H1 (cell line): Measurements from ENCODE around the gene MOCS1. TPM values are rescaled to one million over a fixed set of nuclear protein-coding genes. Genes with fewer than 3 reads are reported as not detected.

Source experiments
- CTCF ChIA-PET: fragments of 300-600 bp; sonication (Branson Sonifier 250); formaldehyde crosslinking; loops from one replicate; lab custom pipeline; 2021; ENCODE audit not compliant: partially characterized antibody; lab: Charles Lee
- POLR2A ChIA-PET: fragments of 300-600 bp; sonication (Branson Sonifier 250); formaldehyde crosslinking; loops from one replicate; lab custom pipeline; 2021; ENCODE audit warnings: inconsistent platforms; ENCODE audit not compliant: partially characterized antibody; lab: Charles Lee
- DNase-seq, 2 experiments: peaks; one replicate each; pipeline versions ENCODE4 v3.0.0 to v3.0.0-alpha.2; 2010 to 2022; ENCODE audit warnings: low spot score in 2 of 2, low read depth in 1 of 2, mixed read lengths in 1 of 2
- FAIRE-seq: peaks from 2 replicates; lab custom pipeline; 2011; peaks lifted over from hg19 to GRCh38; lab: Jason Lieb, UNC
- H2AFZ ChIP-seq: 2 replicates; pipeline ENCODE4 v1.8.1; 2012; ENCODE audit warnings: low read length, inconsistent platforms
- H2AK5ac ChIP-seq: 2 replicates; pipeline ENCODE4 v1.6.1; 2013; ENCODE audit warnings: low read depth, low read length
- H2BK120ac ChIP-seq: replicated peaks from 2 replicates; pipeline ENCODE3; 2013; ENCODE audit warnings: low read depth, low read length, inconsistent platforms
- H2BK12ac ChIP-seq: 2 replicates; pipeline ENCODE4 v1.6.1; 2013; ENCODE audit warnings: low read depth, low read length
- H2BK15ac ChIP-seq: 2 replicates; pipeline ENCODE4 v1.6.1; 2013; ENCODE audit warnings: low read length
- H2BK20ac ChIP-seq: 2 replicates; pipeline ENCODE4 v1.6.1; 2013; ENCODE audit warnings: low read length
- H2BK5ac ChIP-seq: 2 replicates; pipeline ENCODE4 v1.6.1; 2013; ENCODE audit warnings: low read depth, low read length
- H3K14ac ChIP-seq: 2 replicates; pipeline ENCODE4 v1.6.1; 2013; ENCODE audit warnings: inconsistent platforms; ENCODE audit not compliant: insufficient read length
- H3K18ac ChIP-seq: 2 replicates; pipeline ENCODE4 v1.6.1; 2013; ENCODE audit warnings: low read length; ENCODE audit errors: extremely low read depth
- H3K23ac ChIP-seq: 2 replicates; pipeline ENCODE4 v1.6.1; 2013; ENCODE audit warnings: inconsistent platforms; ENCODE audit not compliant: insufficient read length
- H3K23me2 ChIP-seq: 2 replicates; pipeline ENCODE4 v1.6.1; 2013; ENCODE audit warnings: low read depth, low read length
- H3K27ac ChIP-seq: 2 replicates; pipeline ENCODE4 v1.6.1; 2011; ENCODE audit warnings: low read depth, low read length, inconsistent platforms
- H3K27me3 ChIP-seq, 4 experiments: replicated peaks in 1 of 4; 1 replicate in 1 of 4; 2 replicates in 3 of 4; pipeline versions ENCODE4 v1.6.1 to v1.8.1; 2011 to 2013; ENCODE audit warnings: low read length in 3 of 4, mild to moderate bottlenecking in 3 of 4, inconsistent platforms in 2 of 4, mixed read lengths in 2 of 4, moderate library complexity in 1 of 4; ENCODE audit not compliant: control insufficient read depth in 3 of 4, insufficient read depth in 3 of 4; ENCODE audit errors: extremely low read depth in 1 of 4
- H3K36me3 ChIP-seq, 4 experiments: 2 replicates each; pipeline versions ENCODE4 v1.6.1 to v1.8.1; 2011 to 2013; ENCODE audit warnings: mild to moderate bottlenecking in 4 of 4, low read length in 3 of 4, moderate library complexity in 2 of 4, control low read depth in 1 of 4, inconsistent platforms in 1 of 4; ENCODE audit not compliant: insufficient read depth in 4 of 4, control insufficient read depth in 2 of 4
- H3K4ac ChIP-seq: replicated peaks from 2 replicates; pipeline ENCODE3; 2013; ENCODE audit warnings: low read length, low read depth, mixed read lengths, inconsistent platforms; ENCODE audit not compliant: insufficient read length
- H3K4me1 ChIP-seq, 4 experiments: replicated peaks in 1 of 4; 1 replicate in 1 of 4; 2 replicates in 3 of 4; pipeline versions ENCODE4 v1.6.1 to v1.8.1; 2011 to 2013; ENCODE audit warnings: low read length in 3 of 4, inconsistent platforms in 2 of 4, mixed read lengths in 1 of 4; ENCODE audit not compliant: insufficient read depth in 4 of 4, control insufficient read depth in 3 of 4
- H3K4me2 ChIP-seq, 2 experiments: 2 replicates each; pipeline versions ENCODE4 v1.6.1 to v1.8.1; 2011 to 2013; ENCODE audit warnings: low read depth in 2 of 2, low read length in 2 of 2, control low read depth in 1 of 2, inconsistent platforms in 1 of 2, mild to moderate bottlenecking in 1 of 2; ENCODE audit not compliant: insufficient read depth in 1 of 2
- H3K4me3 ChIP-seq, 4 experiments: fragments of 200-600, 300-600 bp in 1 of 4; sonication (generic), shearing (Covaris generic), sonication (Bioruptor Twin) in 1 of 4; 2 replicates each; pipeline versions ENCODE4 v1.5.1 to v1.8.1; 2011 to 2016; ENCODE audit warnings: low read length in 4 of 4, low read depth in 3 of 4, control low read depth in 2 of 4, inconsistent platforms in 2 of 4, mild to moderate bottlenecking in 2 of 4, mixed read lengths in 1 of 4, moderate library complexity in 1 of 4; ENCODE audit not compliant: insufficient read depth in 2 of 4; ENCODE audit errors: extremely low read depth in 1 of 4
- H3K56ac ChIP-seq: replicated peaks from 2 replicates; pipeline ENCODE3; 2013; ENCODE audit warnings: low read depth, mild to moderate bottlenecking, mixed read lengths, low read length, inconsistent platforms; ENCODE audit not compliant: insufficient read length
- H3K79me1 ChIP-seq: 2 replicates; pipeline ENCODE4 v1.6.1; 2013; ENCODE audit warnings: low read depth, low read length, control low read depth
- H3K79me2 ChIP-seq, 2 experiments: 2 replicates each; pipeline versions ENCODE4 v1.6.1 to v1.8.1; 2012 to 2013; ENCODE audit warnings: low read length in 2 of 2, mild to moderate bottlenecking in 2 of 2, inconsistent platforms in 1 of 2; ENCODE audit not compliant: insufficient read depth in 2 of 2, control insufficient read depth in 1 of 2
- H3K9ac ChIP-seq, 4 experiments: replicated peaks in 1 of 4; 1 replicate in 1 of 4; 2 replicates in 3 of 4; pipeline versions ENCODE4 v1.6.1 to v1.8.1; 2011 to 2013; ENCODE audit warnings: low read depth in 3 of 4, low read length in 3 of 4, control low read depth in 2 of 4, mild to moderate bottlenecking in 2 of 4, moderate library complexity in 2 of 4, inconsistent platforms in 1 of 4; ENCODE audit errors: extremely low read depth in 1 of 4
- H3K9me3 ChIP-seq, 2 experiments: 2 replicates each; pipeline versions ENCODE4 v1.6.1 to v1.8.1; 2012 to 2013; ENCODE audit warnings: mild to moderate bottlenecking in 2 of 2, moderate library complexity in 2 of 2, control low read depth in 1 of 2, inconsistent platforms in 1 of 2, low read depth in 1 of 2, low read length in 1 of 2, mixed read lengths in 1 of 2; ENCODE audit not compliant: insufficient read depth in 2 of 2
- H4K20me1 ChIP-seq, 2 experiments: replicated peaks in 1 of 2; 2 replicates each; pipeline versions ENCODE3 to v1.8.1; 2011 to 2013; ENCODE audit warnings: inconsistent platforms in 2 of 2, low read length in 2 of 2, mild to moderate bottlenecking in 1 of 2; ENCODE audit not compliant: insufficient read depth in 2 of 2, control insufficient read depth in 1 of 2
- H4K5ac ChIP-seq: 2 replicates; pipeline ENCODE4 v1.6.1; 2013; ENCODE audit warnings: low read length, low read depth, mixed read lengths, inconsistent platforms; ENCODE audit not compliant: insufficient read length
- H4K8ac ChIP-seq: 2 replicates; pipeline ENCODE4 v1.8.0; 2013; ENCODE audit warnings: mild to moderate bottlenecking, moderate library complexity, low read length, inconsistent platforms; ENCODE audit not compliant: insufficient read depth; ENCODE audit errors: extremely low read depth
- H4K91ac ChIP-seq: replicated peaks from 2 replicates; pipeline ENCODE3; 2013; ENCODE audit warnings: low read length, mixed read lengths, inconsistent platforms; ENCODE audit not compliant: insufficient read length
- SAP30 ChIP-seq: fragments of 300-600 bp; sonication (generic); IDR thresholded peaks from 2 replicates; pipeline ENCODE4 v1.7.1; 2012; ENCODE audit warnings: low read length, moderate library complexity, mild to moderate bottlenecking, inconsistent platforms; ENCODE audit not compliant: insufficient read depth, insufficient replicate concordance
- WGBS, 2 experiments: shearing (Covaris generic) in 1 of 2; methylation state at CpG; one replicate each; pipeline versions ENCODE4 v1.1.6 to v1.1.7; 2013 to 2015; ENCODE audit warnings: low lambda C conversion rate in 2 of 2, mixed read lengths in 2 of 2, inconsistent platforms in 1 of 2, low coverage in 1 of 2, missing lambda C conversion rate in 1 of 2; ENCODE audit not compliant: insufficient replicate concordance in 2 of 2, insufficient coverage in 1 of 2, insufficient read length in 1 of 2; ENCODE audit errors: extremely low coverage in 1 of 2, missing lambda C conversion rate in 1 of 2; 5-methylcytosine and 5-hydroxymethylcytosine counted together
- polyA plus RNA-seq, 7 experiments: library from polyadenylated mRNA; depleted of rRNA in 3 of 7; stranded (reverse) in 5 of 7; unstranded in 2 of 7; fragments of >200 nt in 5 of 7; fragments of 200-250 nt in 2 of 7; gene quantifications; 1 replicate in 5 of 7; 2 replicates in 1 of 7; 4 replicates in 1 of 7; pipeline versions ENCODE4 v1.2.1 to v1.2.3, GENCODE V29; 2011 to 2013; ENCODE audit warnings: missing spikeins in 2 of 7, mixed read lengths in 2 of 7
- total RNA-seq: library from RNA; stranded (reverse); fragmentation: NEBNext Ultra II Directional; extraction: Animal tissue kit (Norgen Biotek cat#: 25700); gene quantifications from 2 replicates; pipeline ENCODE4 v1.2.1, GENCODE V29; 2021

MOCS1 gene
- total and polyA plus RNA-seq, 2 of the 8 experiments (the other 6 are each of a cell fraction or from before 2014, with no cell fraction given): 13.4 to 19.7 TPM

DNA sequence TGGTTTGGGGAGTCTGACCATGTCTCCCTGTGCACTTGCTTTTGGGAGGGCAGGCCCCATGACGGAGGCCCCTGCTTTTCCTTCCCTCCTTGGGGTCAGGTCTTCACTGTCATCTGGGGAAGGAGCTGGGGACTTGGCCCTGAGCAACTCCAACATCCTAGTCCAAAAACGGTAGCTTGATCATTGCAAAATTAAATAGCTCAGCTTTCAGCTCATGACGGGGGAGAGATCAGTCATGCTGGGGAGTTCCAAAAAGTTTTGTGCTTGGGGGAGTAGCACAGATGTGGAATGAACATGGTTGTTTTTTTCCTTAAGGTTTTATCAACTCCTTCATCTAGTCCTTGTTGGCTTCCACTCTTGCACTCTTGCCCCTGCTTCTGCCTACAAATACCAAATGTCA lies 60.8 kb downstream of the MOCS1 start:
- H2BK20ac ChIP-seq: no peak overlapping the region
- no peak overlapping the region for H3K23ac ChIP-seq
- no peaks in the 10 kb centered on the region for H3K23me2 ChIP-seq
- H4K5ac ChIP-seq: no peak overlapping the region
- FAIRE-seq: no peak
- no peak overlapping the region for H3K27ac ChIP-seq
- no peaks in the 10 kb centered on the region for H3K27me3 ChIP-seq
- H3K36me3 ChIP-seq: no peaks in the 10 kb centered on the region
- H2BK120ac ChIP-seq: no peak overlapping the region
- H3K14ac ChIP-seq: no peak overlapping the region
- TF ChIP-seq SAP30: no peak
- TF ChIP-seq, all 59 proteins: peak for 0
- Histone ChIP-seq H4K8ac (no peak overlapping the region), H3K18ac (no peak overlapping the region), H3K4me1 (no peaks in the 10 kb centered on the region), H3K79me1 (no peaks in the 10 kb centered on the region), H3K9ac (no peak overlapping the region), H3K9me3 (no peaks in the 10 kb centered on the region), H3K4ac (no peak overlapping the region), H4K91ac (no peak overlapping the region), H2BK15ac (no peak overlapping the region), H3K79me2 (no peaks in the 10 kb centered on the region), H2BK5ac (no peak overlapping the region), H4K20me1 (no peaks in the 10 kb centered on the region), H3K56ac (no peak overlapping the region), H2BK12ac (no peak overlapping the region), H2AFZ (no peak overlapping the region), H3K4me3 (no peak overlapping the region), H3K4me2 (no peak overlapping the region), H2AK5ac (no peak overlapping the region)
- CTCF ChIA-PET: interaction anchor here (1.3 to 15.7 kb wide), 4 partner anchors 8 to 512 kb away, joined by 3 to 135 read pairs (median 4); no protein-coding TSS in a partner anchor
- POLR2A ChIA-PET: no interaction called here
- WGBS, 2 experiments: 81% methylated on average over 3 of the region's 3 CpGs; no CpG with 5 or more reads in 1 of the 2 experiments
- DNase-seq: no peak
